Endothelial cell of umbilical vein (primary cell): ENCODE data around the gene ARHGEF40. TPM values are rescaled to one million over a fixed set of nuclear protein-coding genes. Genes with fewer than 3 reads are reported as not detected.

Source experiments
- BruUV-seq: library from RNA; stranded (reverse); fragments of 400-500 nt; replicated peaks from 2 replicates; lab custom pipeline; 2021; lab: Mats Ljungman, UMichigan
- CTCF ChIA-PET: fragments of 300-600, 350-600 bp; sonication (Branson Sonifier 250); formaldehyde crosslinking; loops from one replicate; lab custom pipeline; 2021; ENCODE audit warnings: antibody characterized with exemption, inconsistent platforms; lab: Charles Lee
- POLR2A ChIA-PET: fragments of 300-600, 350-600 bp; sonication (Branson Sonifier 250); formaldehyde crosslinking; loops from one replicate; lab custom pipeline; 2021; ENCODE audit warnings: antibody characterized with exemption, inconsistent platforms; lab: Charles Lee
- DNase-seq: peaks from one replicate; pipeline ENCODE4 v3.0.0-alpha.2; 2011; ENCODE audit warnings: low read depth, low spot score
- FAIRE-seq: peaks from 2 replicates; lab custom pipeline; 2011; peaks lifted over from hg19 to GRCh38; lab: Jason Lieb, UNC
- H2AFZ ChIP-seq: 2 replicates; pipeline ENCODE4 v1.6.0; 2012; ENCODE audit warnings: low read depth, low read length, control low read depth, inconsistent platforms
- H3K27ac ChIP-seq: 2 replicates; pipeline ENCODE4 v1.5.1; 2011; ENCODE audit warnings: low read depth, mild to moderate bottlenecking, control low read depth, low read length, moderate library complexity; ENCODE audit not compliant: insufficient read depth
- H3K27me3 ChIP-seq, 2 experiments: 2 replicates each; pipeline versions ENCODE4 v1.6.0 to v1.6.1; 2011; ENCODE audit warnings: low read length in 2 of 2, mixed read lengths in 1 of 2; ENCODE audit not compliant: control insufficient read depth in 2 of 2, insufficient read depth in 2 of 2
- H3K36me3 ChIP-seq, 2 experiments: 2 replicates in 1 of 2; 3 replicates in 1 of 2; pipeline ENCODE4 v1.5.1; 2011; ENCODE audit warnings: low read length in 2 of 2, mild to moderate bottlenecking in 1 of 2, moderate library complexity in 1 of 2; ENCODE audit not compliant: control insufficient read depth in 2 of 2, insufficient read depth in 2 of 2; ENCODE audit errors: extremely low read depth in 1 of 2
- H3K4me1 ChIP-seq: 3 replicates; pipeline ENCODE4 v1.5.1; 2011; ENCODE audit warnings: mild to moderate bottlenecking, low read length; ENCODE audit not compliant: control insufficient read depth, insufficient read depth; ENCODE audit errors: extremely low read depth
- H3K4me2 ChIP-seq: 2 replicates; pipeline ENCODE4 v1.6.1; 2011; ENCODE audit warnings: low read length, control low read depth, mixed read lengths; ENCODE audit not compliant: insufficient read depth
- H3K4me3 ChIP-seq, 3 experiments: fragments of 200-600 bp in 1 of 3; sonication (generic), shearing (Covaris generic) in 1 of 3; replicated peaks in 1 of 3; 2 replicates each; pipeline ENCODE4 v1.5.1; 2011 to 2016; ENCODE audit warnings: control low read depth in 3 of 3, low read length in 3 of 3, mild to moderate bottlenecking in 2 of 3, inconsistent platforms in 1 of 3, low read depth in 1 of 3, moderate library complexity in 1 of 3; ENCODE audit not compliant: insufficient read depth in 1 of 3
- H3K79me2 ChIP-seq: 2 replicates; pipeline ENCODE4 v1.6.0; 2012; ENCODE audit warnings: low read length, inconsistent platforms; ENCODE audit not compliant: control insufficient read depth, insufficient read depth
- H3K9ac ChIP-seq: replicated peaks from 2 replicates; pipeline ENCODE3; 2011; ENCODE audit warnings: low read length, control low read depth; ENCODE audit not compliant: insufficient read depth; ENCODE audit errors: extremely low read depth
- H3K9me1 ChIP-seq: replicated peaks from 3 replicates; pipeline ENCODE4 v1.6.0; 2011; ENCODE audit warnings: mild to moderate bottlenecking, low read length; ENCODE audit not compliant: control insufficient read depth, insufficient read depth; ENCODE audit errors: extremely low read depth
- H3K9me3 ChIP-seq: replicated peaks from 2 replicates; pipeline ENCODE4 v1.5.1; 2012; ENCODE audit warnings: low read length, inconsistent platforms; ENCODE audit not compliant: control insufficient read depth, insufficient read depth
- H4K20me1 ChIP-seq: replicated peaks from 2 replicates; pipeline ENCODE3; 2011; ENCODE audit warnings: mild to moderate bottlenecking, low read length; ENCODE audit not compliant: control insufficient read depth, insufficient read depth; ENCODE audit errors: extremely low read depth
- CTCF ChIP-seq, 2 donors: IDR thresholded peaks; 1 replicate in 1 of 2; 2 replicates in 1 of 2; pipeline ENCODE4 v1.5.1; 2011; ENCODE audit warnings: low read length in 2 of 2, mild to moderate bottlenecking in 2 of 2, moderate library complexity in 2 of 2, control low read depth in 1 of 2, inconsistent platforms in 1 of 2, low read depth in 1 of 2; ENCODE audit not compliant: insufficient read depth in 1 of 2; ENCODE audit errors: extremely low read depth in 1 of 2
- EZH2 ChIP-seq: IDR thresholded peaks from 2 replicates; pipeline ENCODE4 v1.6.1; 2012; ENCODE audit warnings: borderline replicate concordance, low read depth, mild to moderate bottlenecking, moderate library complexity, low read length, inconsistent platforms; ENCODE audit not compliant: severe bottlenecking
- FOS ChIP-seq: IDR thresholded peaks from 2 replicates; pipeline ENCODE4 v1.6.1; 2011; ENCODE audit warnings: mild to moderate bottlenecking, low read length, moderate library complexity, borderline replicate concordance; ENCODE audit not compliant: insufficient read depth
- GATA2 ChIP-seq: IDR thresholded peaks from 2 replicates; pipeline ENCODE4 v1.7.0; 2011; ENCODE audit warnings: low read depth, mild to moderate bottlenecking, moderate library complexity, mixed read lengths, low read length; ENCODE audit not compliant: insufficient read length, insufficient read depth
- JUN ChIP-seq: IDR thresholded peaks from 2 replicates; pipeline ENCODE4 v1.6.1; 2011; ENCODE audit warnings: borderline replicate concordance, low read depth; ENCODE audit not compliant: insufficient read length, insufficient read depth
- MAX ChIP-seq: IDR thresholded peaks from 2 replicates; pipeline ENCODE4 v1.6.1; 2011; ENCODE audit not compliant: insufficient read depth, insufficient read length
- MYC ChIP-seq: IDR thresholded peaks from one replicate; pipeline ENCODE4 v1.6.1; 2011; ENCODE audit warnings: mild to moderate bottlenecking, low read depth, low read length
- POLR2A ChIP-seq: IDR thresholded peaks from 2 replicates; pipeline ENCODE4 v1.6.1; 2012; ENCODE audit warnings: low read depth, mild to moderate bottlenecking, control low read depth, low read length
- POLR2AphosphoS5 ChIP-seq: IDR thresholded peaks from 2 replicates; pipeline ENCODE4 v1.6.1; 2012; ENCODE audit warnings: low read depth, mild to moderate bottlenecking, control low read depth, low read length, moderate library complexity; ENCODE audit not compliant: insufficient read depth
- dilution Hi-C: fragments of 300-500 bp; cut with MboI; formaldehyde crosslinking; loops from one replicate; pipeline ENCODE4 v1.15.0; 2019; ENCODE audit warnings: low sequenced_read_pairs; ENCODE audit not compliant: extremely low pct_ligation_motif_present
- intact Hi-C: fragments of 100-400 bp; cut with micrococcal nuclease; formaldehyde crosslinking; loops from one replicate; pipeline ENCODE4 v1.10.0; 2022
- polyA plus RNA-seq, 4 experiments: library from polyadenylated mRNA; depleted of rRNA in 3 of 4; stranded (reverse) in 3 of 4; unstranded in 1 of 4; fragments of >200 nt; gene quantifications; 2 replicates each; pipeline versions ENCODE4 v1.2.1 to v1.2.3, GENCODE V29; 2011 to 2012; ENCODE audit warnings: missing spikeins in 1 of 4
- total RNA-seq: library from RNA; stranded (reverse); gene quantifications from 2 replicates; pipeline ENCODE4 v1.2.3, GENCODE V29; 2021

The ARHGEF40 gene
- total and polyA plus RNA-seq, 2 donors (not counting 3 experiments of a cell fraction or from before 2014, with no cell fraction given): 2.6 to 19.9 TPM

DNA sequence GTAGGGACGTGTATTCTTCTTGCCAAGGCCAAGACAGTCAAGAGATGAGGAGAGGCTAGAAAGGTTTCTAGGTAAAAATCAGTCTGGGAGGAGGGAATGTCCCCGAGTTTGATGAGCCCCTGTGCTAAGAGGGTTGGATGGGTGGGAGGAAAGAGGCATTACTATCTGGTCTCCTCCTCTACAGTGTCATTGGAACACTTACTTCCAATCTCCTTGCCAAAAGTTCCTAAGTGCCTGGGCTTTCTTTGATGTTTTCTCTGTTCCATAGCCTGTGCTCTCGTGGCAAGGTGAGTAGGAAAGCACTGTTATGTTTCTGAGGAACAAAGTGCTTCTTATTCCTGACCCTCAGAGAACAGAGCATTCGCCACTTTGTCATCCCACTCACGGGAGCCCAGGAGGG lies 35.4 kb upstream of the ARHGEF40 start, which contains the start of gene RNASE13:
TSS of gene RNASE13 (minus strand) at position 101 of the 400 bp plus-strand sequence. CDS start 519 bp downstream, outside the sequence.
- H3K9me3 ChIP-seq: no peaks in the 10 kb centered on the region
- no peaks in the 10 kb centered on the region for H3K79me2 ChIP-seq
- H3K4me3 ChIP-seq: no peak within 1 kb of the TSS
- TF ChIP-seq MAX (no peak), EZH2 (no peak), FOS (no peak), MYC (no peak), POLR2A (no peak), GATA2 (no peak), JUN (no peak), CTCF (IDR thresholded peaks at IDR 0.05; ENCODE audit: extremely low read depth in 1 of 2, insufficient read depth in 1 of 2, low read depth in 1 of 2, low read length in 2 of 2) (no peak), POLR2AphosphoS5 (no peak)
- H4K20me1 ChIP-seq: no peaks in the 10 kb centered on the region
- no peaks in the 10 kb centered on the region for H3K36me3 ChIP-seq
- FAIRE-seq (no peak), DNase-seq (no peak)
- no peak within 1 kb of the TSS for H3K9ac ChIP-seq
- dilution Hi-C loops (no loop called here), intact Hi-C loops (no loop called here)
- peaks cover 4% of the 10 kb centered on the region for H3K4me1 ChIP-seq
- no peak within 1 kb of the TSS for H3K4me2 ChIP-seq
- ChIA-PET CTCF (interaction anchor here (2.5 to 10.1 kb wide), 2 partner anchors 21 to 58 kb away, joined by 6 to 86 read pairs; no protein-coding TSS in a partner anchor), POLR2A (no interaction called here)
- no peaks in the 10 kb centered on the region for H3K9me1 ChIP-seq
- H2AFZ ChIP-seq: no peak within 1 kb of the TSS
- no peak within 1 kb of the TSS for H3K27ac ChIP-seq
- H3K27me3 ChIP-seq: peaks cover 24 to 29% of the 10 kb centered on the region in 2 experiments
- no TSS peak for BruUV-seq
